Stomach (tissue), 4 donors: ENCODE measurements around the gene TSPAN14.

Experiments
- EP300 ChIP-seq: sonication (generic); formaldehyde crosslinking; IDR thresholded peaks from one replicate; pipeline ENCODE4 v1.6.1; 2017; ENCODE audit warnings: antibody characterized with exemption
- POLR2A ChIP-seq, 4 donors: fragments of 450-650 bp; IDR thresholded peaks; one replicate each; pipeline ENCODE4 v1.6.1; 2016; ENCODE audit warnings: antibody characterized with exemption in 4 of 4, control low read depth in 2 of 4, mild to moderate bottlenecking in 1 of 4, moderate library complexity in 1 of 4
- TF ChIP-seq, protein P1 (sequence below), 7 experiments: fragments of 450-650 bp in 4 of 7; fragments of 200-600 bp in 3 of 7; sonication (generic) in 3 of 7; IDR thresholded peaks; one replicate each; pipeline ENCODE4 v1.5.1; 2016 to 2019; ENCODE audit warnings: antibody characterized with exemption in 7 of 7, control low read depth in 2 of 7, mild to moderate bottlenecking in 1 of 7

DNA sequence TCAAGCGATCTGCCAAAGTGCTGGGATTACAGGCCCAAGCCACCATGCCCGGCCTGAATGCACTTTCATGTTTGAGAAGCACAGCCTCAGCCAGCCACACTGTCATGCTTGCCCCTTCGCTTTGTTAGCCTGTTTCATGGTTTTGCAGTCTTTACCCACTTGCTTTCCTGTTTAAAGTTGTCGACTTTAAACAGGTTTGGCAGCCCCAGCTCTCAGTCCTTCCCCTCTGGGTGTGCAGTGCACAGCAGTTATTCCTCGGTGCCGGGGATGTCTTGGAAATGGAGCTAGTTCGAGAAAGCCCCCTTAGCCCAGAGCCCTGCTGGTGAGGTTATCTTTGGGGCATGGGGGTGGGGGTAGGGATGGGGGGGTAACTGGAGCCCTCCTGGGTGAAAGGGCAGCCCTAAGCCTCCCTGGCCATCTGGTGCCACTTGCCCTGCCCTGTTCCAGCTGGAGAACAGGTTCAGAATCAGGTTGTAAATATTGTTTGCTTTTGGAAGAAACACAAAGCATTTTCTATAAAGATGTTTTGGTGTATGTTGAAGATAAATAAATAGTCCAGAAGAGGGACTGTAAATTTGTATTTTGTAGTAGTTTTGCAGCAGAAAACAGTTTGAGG lies 14.8 kb downstream of the TSPAN14 start:
- TF ChIP-seq, protein P1, sequence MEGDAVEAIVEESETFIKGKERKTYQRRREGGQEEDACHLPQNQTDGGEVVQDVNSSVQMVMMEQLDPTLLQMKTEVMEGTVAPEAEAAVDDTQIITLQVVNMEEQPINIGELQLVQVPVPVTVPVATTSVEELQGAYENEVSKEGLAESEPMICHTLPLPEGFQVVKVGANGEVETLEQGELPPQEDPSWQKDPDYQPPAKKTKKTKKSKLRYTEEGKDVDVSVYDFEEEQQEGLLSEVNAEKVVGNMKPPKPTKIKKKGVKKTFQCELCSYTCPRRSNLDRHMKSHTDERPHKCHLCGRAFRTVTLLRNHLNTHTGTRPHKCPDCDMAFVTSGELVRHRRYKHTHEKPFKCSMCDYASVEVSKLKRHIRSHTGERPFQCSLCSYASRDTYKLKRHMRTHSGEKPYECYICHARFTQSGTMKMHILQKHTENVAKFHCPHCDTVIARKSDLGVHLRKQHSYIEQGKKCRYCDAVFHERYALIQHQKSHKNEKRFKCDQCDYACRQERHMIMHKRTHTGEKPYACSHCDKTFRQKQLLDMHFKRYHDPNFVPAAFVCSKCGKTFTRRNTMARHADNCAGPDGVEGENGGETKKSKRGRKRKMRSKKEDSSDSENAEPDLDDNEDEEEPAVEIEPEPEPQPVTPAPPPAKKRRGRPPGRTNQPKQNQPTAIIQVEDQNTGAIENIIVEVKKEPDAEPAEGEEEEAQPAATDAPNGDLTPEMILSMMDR (IDR thresholded peaks at IDR 0.05): no peak
- no peak for TF ChIP-seq EP300
- no peak for TF ChIP-seq POLR2A (IDR thresholded peaks at IDR 0.05)
